ENCODE measurements around the gene FCRL5.

The FCRL5 gene

GRCh38 chr1:157472056-157472701, 80.1 kb downstream of the FCRL5 start:
- no peak overlapping the region for H4K8ac ChIP-seq (ENCODE audit: low read depth, low read length)
- no peak overlapping the region for H4K91ac ChIP-seq (ENCODE audit: low read depth, low read length)
- H2BK5ac ChIP-seq (ENCODE audit: low read depth, low read length, poor library complexity): no peak overlapping the region
- no peak overlapping the region for H2BK120ac ChIP-seq (ENCODE audit: insufficient read depth, low read length, poor library complexity)
- H3K4ac ChIP-seq (ENCODE audit: low read depth, low read length): no peak overlapping the region
- H3K14ac ChIP-seq (ENCODE audit: low read length): no peak overlapping the region
- no peak overlapping the region for H2AFZ ChIP-seq (ENCODE audit: insufficient read depth, low read length, poor library complexity)
- DNase-seq: no peak
- no peaks in the 10 kb centered on the region for H3K79me2 ChIP-seq (ENCODE audit: control insufficient read depth, insufficient read depth, low read length, poor library complexity)
- H3K18ac ChIP-seq (ENCODE audit: low read length): no peak overlapping the region
- H4K12ac ChIP-seq (ENCODE audit: low read depth, low read length): no peak overlapping the region
- no peaks in the 10 kb centered on the region for H3K27me3 ChIP-seq (ENCODE audit: insufficient read depth, low read length)
- no peak overlapping the region for H3K4me3 ChIP-seq (ENCODE audit: low read depth, low read length)
- no peak overlapping the region for H2AK5ac ChIP-seq (ENCODE audit: low read length)
- peaks cover 3 to 4% of the 10 kb centered on the region in 2 experiments for H3K4me1 ChIP-seq (ENCODE audit: control insufficient read depth in 1 of 2, insufficient read depth in 2 of 2, low read length in 2 of 2)
- WGBS (ENCODE audit: extremely low coverage, insufficient coverage, insufficient read length): no CpG with 5 or more reads among the region's 5 CpGs
- H3K36me3 ChIP-seq (ENCODE audit: control insufficient read depth in 1 of 2, insufficient read depth in 2 of 2, low read length in 2 of 2): no peaks in the 10 kb centered on the region
- no peak overlapping the region for H3K9ac ChIP-seq (ENCODE audit: low read length)
- H3K4me2 ChIP-seq (ENCODE audit: low read length): no peak overlapping the region
- H3K9me3 ChIP-seq (ENCODE audit: insufficient read depth, low read depth, low read length): no peaks in the 10 kb centered on the region
- no peak overlapping the region for H3K27ac ChIP-seq (ENCODE audit: low read depth, low read length)
- H3K79me1 ChIP-seq (ENCODE audit: low read length): no peaks in the 10 kb centered on the region
- H3K23ac ChIP-seq (ENCODE audit: low read length): no peak overlapping the region
- H2BK12ac ChIP-seq (ENCODE audit: low read length): no peak overlapping the region

DNA sequence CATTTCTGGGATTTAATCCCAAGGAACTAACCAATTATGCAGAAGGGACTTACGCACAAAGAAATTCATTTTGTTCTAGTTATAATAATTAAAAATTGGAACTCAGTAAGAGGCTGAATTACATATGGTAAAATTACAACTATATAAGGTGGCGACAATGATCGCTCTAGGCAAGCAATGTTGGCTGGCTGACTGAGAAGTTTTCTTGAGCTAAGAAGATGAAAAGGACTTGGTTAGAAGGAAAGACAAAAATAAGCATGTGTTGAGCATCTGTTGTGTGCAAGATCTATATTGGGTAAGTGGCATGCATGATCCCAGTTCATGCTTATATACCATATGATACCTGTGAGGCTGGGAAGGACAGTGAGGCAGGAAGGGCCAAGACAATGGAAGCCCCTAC, 80.8 kb downstream of the FCRL5 start:
- Histone ChIP-seq H2AK5ac (ENCODE audit: low read length) (no peak overlapping the region), H3K27ac (ENCODE audit: low read depth, low read length) (no peak overlapping the region), H4K8ac (ENCODE audit: low read depth, low read length) (no peak overlapping the region), H3K4ac (ENCODE audit: low read depth, low read length) (no peak overlapping the region), H3K4me2 (ENCODE audit: low read length) (no peak overlapping the region), H2BK12ac (ENCODE audit: low read length) (no peak overlapping the region), H2AFZ (ENCODE audit: insufficient read depth, low read length, poor library complexity) (no peak overlapping the region), H3K79me1 (ENCODE audit: low read length) (no peaks in the 10 kb centered on the region), H3K36me3 (ENCODE audit: control insufficient read depth in 1 of 2, insufficient read depth in 2 of 2, low read length in 2 of 2) (no peaks in the 10 kb centered on the region), H4K91ac (ENCODE audit: low read depth, low read length) (no peak overlapping the region), H3K9ac (ENCODE audit: low read length) (no peak overlapping the region), H4K12ac (ENCODE audit: low read depth, low read length) (no peak overlapping the region), H3K27me3 (ENCODE audit: insufficient read depth, low read length) (no peaks in the 10 kb centered on the region), H3K9me3 (ENCODE audit: insufficient read depth, low read depth, low read length) (no peaks in the 10 kb centered on the region), H3K4me1 (ENCODE audit: control insufficient read depth in 1 of 2, insufficient read depth in 2 of 2, low read length in 2 of 2) (peaks cover 3 to 4% of the 10 kb centered on the region in 2 experiments), H2BK120ac (ENCODE audit: insufficient read depth, low read length, poor library complexity) (no peak overlapping the region), H3K14ac (ENCODE audit: low read length) (no peak overlapping the region), H3K79me2 (ENCODE audit: control insufficient read depth, insufficient read depth, low read length, poor library complexity) (no peaks in the 10 kb centered on the region), H3K23ac (ENCODE audit: low read length) (no peak overlapping the region), H2BK5ac (ENCODE audit: low read depth, low read length, poor library complexity) (no peak overlapping the region), H3K18ac (ENCODE audit: low read length) (no peak overlapping the region), H3K4me3 (ENCODE audit: low read depth, low read length) (no peak overlapping the region)
- no CpG with 5 or more reads among the region's 3 CpGs for WGBS (ENCODE audit: extremely low coverage, insufficient coverage, insufficient read length)
- no peak for DNase-seq

DNA sequence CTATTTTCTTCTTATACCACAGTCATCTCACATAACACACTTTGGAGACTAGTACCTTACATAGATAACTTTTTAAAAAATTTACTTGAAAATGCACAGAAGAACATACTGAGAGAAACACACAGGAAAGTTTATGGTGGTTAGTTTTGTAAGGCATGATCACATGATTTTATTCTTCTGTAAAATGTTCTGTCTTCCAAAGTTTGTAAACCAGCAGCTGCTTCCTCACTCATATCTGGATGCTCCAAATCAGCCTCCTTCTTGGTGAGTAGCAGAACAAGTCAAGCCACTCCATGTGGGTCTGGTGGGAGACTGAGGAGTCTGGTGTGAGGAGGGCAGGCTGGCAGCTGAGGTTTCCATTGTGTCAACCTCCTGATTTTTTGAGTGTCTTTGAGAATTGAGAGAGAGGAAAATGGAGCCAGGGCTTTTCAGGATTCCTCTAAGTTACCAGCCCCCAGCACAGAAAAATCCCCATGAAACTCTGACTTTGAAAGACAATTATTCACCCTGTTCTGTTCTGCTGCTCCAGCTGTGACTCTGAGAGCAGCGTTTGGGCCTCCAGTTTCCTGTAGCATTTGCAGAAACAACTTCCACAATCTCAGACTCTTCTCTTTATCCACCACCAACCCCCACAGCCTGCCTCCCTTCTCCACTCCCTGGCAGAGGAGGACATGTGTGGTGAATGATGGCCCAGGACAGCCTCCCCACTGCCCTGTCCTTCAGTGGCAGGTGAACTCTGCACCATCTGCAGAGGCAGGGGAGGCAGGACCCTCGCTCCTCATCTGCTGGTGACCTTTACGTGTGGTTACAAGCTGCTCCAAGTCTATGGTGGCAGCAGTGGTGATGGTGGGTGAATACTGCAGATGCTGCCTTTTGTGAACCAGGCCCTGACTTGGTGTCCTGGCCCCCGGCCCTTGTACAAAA, 82.3 kb downstream of the FCRL5 start:
- WGBS (ENCODE audit: extremely low coverage, insufficient coverage, insufficient read length): no CpG with 5 or more reads among the region's 4 CpGs
- no peak overlapping the region for H3K27ac ChIP-seq (ENCODE audit: low read depth, low read length)

GRCh38 chr1:157469300-157469699, 83.0 kb downstream of the FCRL5 start:
- Histone ChIP-seq H3K4me1 (ENCODE audit: control insufficient read depth in 1 of 2, insufficient read depth in 2 of 2, low read length in 2 of 2) (peaks cover 3 to 4% of the 10 kb centered on the region in 2 experiments), H3K9ac (ENCODE audit: low read length) (no peak overlapping the region), H4K8ac (ENCODE audit: low read depth, low read length) (no peak overlapping the region), H2AK5ac (ENCODE audit: low read length) (no peak overlapping the region), H3K23ac (ENCODE audit: low read length) (no peak overlapping the region), H3K4me2 (ENCODE audit: low read length) (no peak overlapping the region), H4K12ac (ENCODE audit: low read depth, low read length) (no peak overlapping the region), H3K4ac (ENCODE audit: low read depth, low read length) (no peak overlapping the region), H3K79me1 (ENCODE audit: low read length) (no peaks in the 10 kb centered on the region), H3K18ac (ENCODE audit: low read length) (no peak overlapping the region), H2BK12ac (ENCODE audit: low read length) (no peak overlapping the region), H2BK5ac (ENCODE audit: low read depth, low read length, poor library complexity) (no peak overlapping the region), H4K91ac (ENCODE audit: low read depth, low read length) (no peak overlapping the region), H2BK120ac (ENCODE audit: insufficient read depth, low read length, poor library complexity) (no peak overlapping the region), H3K4me3 (ENCODE audit: low read depth, low read length) (no peak overlapping the region), H3K27me3 (ENCODE audit: insufficient read depth, low read length) (no peaks in the 10 kb centered on the region), H3K9me3 (ENCODE audit: insufficient read depth, low read depth, low read length) (no peaks in the 10 kb centered on the region), H3K79me2 (ENCODE audit: control insufficient read depth, insufficient read depth, low read length, poor library complexity) (no peaks in the 10 kb centered on the region), H2AFZ (ENCODE audit: insufficient read depth, low read length, poor library complexity) (no peak overlapping the region), H3K27ac (ENCODE audit: low read depth, low read length) (no peak overlapping the region), H3K36me3 (ENCODE audit: control insufficient read depth in 1 of 2, insufficient read depth in 2 of 2, low read length in 2 of 2) (no peaks in the 10 kb centered on the region), H3K14ac (ENCODE audit: low read length) (no peak overlapping the region)
- DNase-seq: no peak
- no CpG with 5 or more reads among the region's 3 CpGs for WGBS (ENCODE audit: extremely low coverage, insufficient coverage, insufficient read length)

More for the DNA sequence above, 82.3 kb downstream of the FCRL5 start:
- Histone ChIP-seq H3K4me2 (ENCODE audit: low read length) (no peak overlapping the region), H3K14ac (ENCODE audit: low read length) (no peak overlapping the region), H4K91ac (ENCODE audit: low read depth, low read length) (no peak overlapping the region), H3K79me1 (ENCODE audit: low read length) (no peaks in the 10 kb centered on the region), H3K4me1 (ENCODE audit: control insufficient read depth in 1 of 2, insufficient read depth in 2 of 2, low read length in 2 of 2) (peaks cover 3 to 4% of the 10 kb centered on the region in 2 experiments), H3K18ac (ENCODE audit: low read length) (no peak overlapping the region), H3K27me3 (ENCODE audit: insufficient read depth, low read length) (no peaks in the 10 kb centered on the region), H3K9ac (ENCODE audit: low read length) (no peak overlapping the region), H2AK5ac (ENCODE audit: low read length) (no peak overlapping the region), H3K9me3 (ENCODE audit: insufficient read depth, low read depth, low read length) (no peaks in the 10 kb centered on the region), H3K36me3 (ENCODE audit: control insufficient read depth in 1 of 2, insufficient read depth in 2 of 2, low read length in 2 of 2) (no peaks in the 10 kb centered on the region), H3K23ac (ENCODE audit: low read length) (no peak overlapping the region), H2BK5ac (ENCODE audit: low read depth, low read length, poor library complexity) (no peak overlapping the region), H3K4me3 (ENCODE audit: low read depth, low read length) (no peak overlapping the region), H3K4ac (ENCODE audit: low read depth, low read length) (no peak overlapping the region), H4K8ac (ENCODE audit: low read depth, low read length) (no peak overlapping the region), H2BK120ac (ENCODE audit: insufficient read depth, low read length, poor library complexity) (no peak overlapping the region), H2BK12ac (ENCODE audit: low read length) (no peak overlapping the region), H3K79me2 (ENCODE audit: control insufficient read depth, insufficient read depth, low read length, poor library complexity) (no peaks in the 10 kb centered on the region), H2AFZ (ENCODE audit: insufficient read depth, low read length, poor library complexity) (no peak overlapping the region), H4K12ac (ENCODE audit: low read depth, low read length) (no peak overlapping the region)
- DNase-seq: no peak
